HG03378 (cell line): ENCODE results near the gene MYCL.
A peak's percentile ranks its signal among the peaks of the same experiment; 100 is the strongest.

Source experiments
- ATAC-seq: cut with Tn5 transposase; IDR thresholded peaks from one replicate; pipeline ENCODE4 v1.9.1; 2021; ENCODE audit warnings: mild to moderate bottlenecking, moderate library complexity; ENCODE audit not compliant: unreplicated experiment

MYCL gene

GRCh38 chr1:39857126-39857878, 44.4 kb downstream of the MYCL start:
- no peak for ATAC-seq

- no peak for ATAC-seq
These were observed 47.0 kb downstream of the MYCL start for GRCh38 chr1:39854738-39855137.

DNA sequence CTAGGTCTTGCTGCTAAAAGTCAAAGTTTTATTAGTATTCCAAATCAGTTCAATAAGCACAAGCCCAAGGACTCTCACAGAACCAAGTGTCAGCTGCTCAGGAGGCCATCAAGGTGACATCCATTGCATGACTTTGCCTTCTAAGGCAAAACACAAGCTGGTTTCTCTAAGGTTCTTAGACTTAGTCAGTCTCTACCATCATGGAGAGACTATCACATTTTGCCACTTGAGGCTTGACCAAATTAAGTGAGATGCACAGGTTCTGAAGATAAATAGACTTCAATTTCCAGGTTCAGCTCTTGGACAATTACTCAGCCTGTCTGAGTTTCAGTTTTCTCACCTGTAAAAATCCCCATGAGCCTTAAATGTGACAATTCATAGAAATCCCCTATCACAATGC, 47.4 kb downstream of the MYCL start:
- ATAC-seq, result no peak

- ATAC-seq, result no peak
These were observed 48.8 kb downstream of the MYCL start for GRCh38 chr1:39852876-39853275.

GRCh38 chr1:39852214-39852791, 49.4 kb downstream of the MYCL start:
- ATAC-seq, result no peak

GRCh38 chr1:39850606-39851216, 51.0 kb downstream of the MYCL start:
- no peak for ATAC-seq

- ATAC-seq, result no peak
These were observed 52.5 kb downstream of the MYCL start for GRCh38 chr1:39849203-39849602.

GRCh38 chr1:39847940-39848339, 53.8 kb downstream of the MYCL start:
- no peak for ATAC-seq

- ATAC-seq, result no peak
These were observed 54.9 kb downstream of the MYCL start for GRCh38 chr1:39846796-39847195.

DNA sequence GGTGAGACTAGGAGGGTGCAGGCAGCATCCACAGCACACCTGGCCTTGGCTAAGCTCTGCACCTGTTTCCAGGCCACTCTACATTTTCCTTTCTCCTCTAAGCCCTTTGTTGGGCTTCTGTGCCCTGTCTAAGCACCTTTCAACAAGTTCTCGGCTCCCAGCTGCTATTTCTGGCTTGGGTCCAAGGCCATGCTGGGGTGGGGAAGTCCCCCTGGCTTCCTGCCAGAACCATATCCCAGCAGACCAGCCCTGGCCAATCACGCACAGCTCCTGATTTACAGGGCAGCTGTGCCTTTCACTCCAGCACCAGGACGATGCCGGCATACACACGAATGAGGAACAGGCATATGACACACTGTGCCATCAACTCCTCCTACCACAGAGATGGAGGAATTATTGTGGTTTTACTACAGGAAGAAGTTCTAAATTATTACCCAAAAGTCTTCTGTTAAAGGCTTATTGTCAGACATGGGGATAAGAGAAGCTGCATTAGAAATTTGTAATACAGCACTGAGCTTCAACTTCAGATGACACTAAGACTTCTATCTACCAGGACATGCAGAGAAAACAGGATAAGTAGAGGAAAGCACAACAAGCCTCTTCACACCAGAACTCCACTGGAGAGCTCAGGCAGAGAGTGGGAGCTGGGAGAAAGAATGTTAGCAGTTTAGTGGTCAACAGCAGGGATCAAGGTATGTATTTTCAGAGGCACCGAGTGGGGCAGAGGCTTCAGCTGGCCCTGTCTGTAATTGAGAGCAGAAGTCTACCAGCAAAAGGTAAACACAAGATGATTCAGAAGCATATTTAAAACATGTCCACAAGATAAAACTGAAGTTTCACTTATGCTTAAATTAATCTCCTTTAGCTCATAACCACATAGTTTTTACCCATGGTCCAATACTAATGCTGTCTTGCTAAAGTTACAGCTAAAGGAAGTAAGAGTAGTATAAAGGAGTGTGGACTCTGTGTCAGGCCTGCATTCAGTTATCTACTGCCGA, 55.8 kb downstream of the MYCL start:
- ATAC-seq, result peak; percentile 60
